HCT116 (cell line): ENCODE results near the gene DMRTC1B. TPM values are rescaled to one million over a fixed set of nuclear protein-coding genes. Genes with fewer than 3 reads are reported as not detected.
"Not testable (repeated sequence)": the region's sequence is repeated elsewhere in the genome, so short reads cannot be mapped to it uniquely, and the experiment has no call there.

Experiments used
- ATAC-seq: fragments of 200-7000 bp; cut with Tn5 transposase; 2 replicates; pipeline ENCODE4 v1.9.1; 2020; ENCODE audit warnings: mild to moderate bottlenecking, moderate library complexity
- BruUV-seq: library from RNA; stranded (reverse); fragments of 400-500 nt; replicated peaks from 2 replicates; lab custom pipeline; 2021; lab: Mats Ljungman, UMichigan
- CTCF ChIA-PET: fragments of 300-600 bp; sonication (Branson Sonifier 250); formaldehyde crosslinking; loops from one replicate; lab custom pipeline; 2021; ENCODE audit warnings: antibody characterized with exemption; lab: Charles Lee
- POLR2A ChIA-PET: fragments of 300-600, 350-600 bp; sonication (Branson Sonifier 250); formaldehyde crosslinking; loops from one replicate; lab custom pipeline; 2021; ENCODE audit warnings: antibody characterized with exemption; lab: Charles Lee
- RAD21 ChIA-PET, 2 experiments: fragments of 300-600 bp; sonication (Branson Sonifier 250); formaldehyde crosslinking; loops; one replicate each; lab custom pipeline; 2023; ENCODE audit warnings: low total read pairs in 2 of 2; ENCODE audit not compliant: uncharacterized antibody in 2 of 2, unreplicated experiment in 2 of 2, low non-redundant PET in 1 of 2; lab: Charles Lee
- DNase-seq: peaks from one replicate; pipeline ENCODE4 v3.0.0-alpha.2; 2010; ENCODE audit warnings: low read depth, low spot score
- H2AFZ ChIP-seq: fragments of 200-600 bp; shearing (Covaris generic), sonication (generic); 2 replicates; pipeline ENCODE4 v1.6.1; 2017; ENCODE audit warnings: low read depth, mixed run types, mixed read lengths, antibody characterized with exemption, low read length; ENCODE audit not compliant: poor library complexity, severe bottlenecking
- H3K27ac ChIP-seq: 2 replicates; pipeline ENCODE4 v1.5.1; 2012; ENCODE audit warnings: low read depth, low read length
- H3K27me3 ChIP-seq: fragments of 200-600 bp; sonication (generic); 2 replicates; pipeline ENCODE4 v1.6.1; 2016; ENCODE audit warnings: mixed run types, low read length, mixed read lengths; ENCODE audit not compliant: insufficient read depth
- H3K36me3 ChIP-seq, 2 experiments: fragments of 200-500 bp in 1 of 2; fragments of 200-600 bp in 1 of 2; sonication (Bioruptor generic) in 1 of 2; sonication (generic) in 1 of 2; 2 replicates each; pipeline versions ENCODE4 v1.5.1 to v1.6.1; 2014 to 2016; ENCODE audit warnings: low read length in 2 of 2, inconsistent platforms in 1 of 2, mixed read lengths in 1 of 2, mixed run types in 1 of 2; ENCODE audit not compliant: insufficient read depth in 2 of 2, control insufficient read depth in 1 of 2
- H3K4me1 ChIP-seq, 2 experiments: fragments of 200-600 bp in 1 of 2; sonication (generic) in 1 of 2; 2 replicates each; pipeline versions ENCODE4 v1.5.1 to v1.6.1; 2012 to 2017; ENCODE audit warnings: low read length in 2 of 2, inconsistent platforms in 1 of 2, mild to moderate bottlenecking in 1 of 2, mixed read lengths in 1 of 2, mixed run types in 1 of 2, moderate library complexity in 1 of 2; ENCODE audit not compliant: insufficient read depth in 2 of 2, control insufficient read depth in 1 of 2
- H3K4me2 ChIP-seq: fragments of 200-600 bp; sonication (generic); 2 replicates; pipeline ENCODE4 v1.6.1; 2017; ENCODE audit warnings: mixed run types, low read length, mixed read lengths
- H3K4me3 ChIP-seq, 2 experiments: fragments of 200-600 bp in 1 of 2; sonication (generic) in 1 of 2; replicated peaks in 1 of 2; 2 replicates each; pipeline ENCODE4 v1.5.1; 2011 to 2016; ENCODE audit warnings: low read length in 2 of 2, control low read depth in 1 of 2, low read depth in 1 of 2, mild to moderate bottlenecking in 1 of 2, mixed read lengths in 1 of 2, mixed run types in 1 of 2
- H3K79me2 ChIP-seq: fragments of 200-600 bp; sonication (generic); 2 replicates; pipeline ENCODE4 v1.6.1; 2017; ENCODE audit warnings: mild to moderate bottlenecking, mixed run types, low read length, moderate library complexity, mixed read lengths; ENCODE audit not compliant: insufficient read depth
- H3K9ac ChIP-seq: fragments of 200-600 bp; sonication (generic); 2 replicates; pipeline ENCODE4 v1.6.1; 2016; ENCODE audit warnings: low read length, mixed read lengths
- H3K9me2 ChIP-seq: fragments of 200-600 bp; sonication (generic), shearing (Covaris generic); 2 replicates; pipeline ENCODE4 v1.6.1; 2017; ENCODE audit warnings: mixed run types, mild to moderate bottlenecking, moderate library complexity; ENCODE audit not compliant: insufficient read depth
- H3K9me3 ChIP-seq, 2 experiments: fragments of 200-500 bp in 1 of 2; fragments of 200-600 bp in 1 of 2; sonication (Bioruptor generic) in 1 of 2; sonication (generic) in 1 of 2; 2 replicates each; pipeline ENCODE4 v1.6.1; 2014 to 2017; ENCODE audit warnings: low read length in 2 of 2, mixed read lengths in 2 of 2, inconsistent platforms in 1 of 2, low read depth in 1 of 2, mild to moderate bottlenecking in 1 of 2, mixed run types in 1 of 2, moderate library complexity in 1 of 2; ENCODE audit not compliant: control insufficient read depth in 1 of 2, insufficient read depth in 1 of 2
- H4K20me1 ChIP-seq: fragments of 200-600 bp; sonication (generic), shearing (Covaris generic); 2 replicates; pipeline ENCODE4 v1.6.1; 2017; ENCODE audit warnings: mixed run types, mild to moderate bottlenecking, moderate library complexity; ENCODE audit not compliant: insufficient read depth
- intact Hi-C: fragments of 100-400 bp; cut with micrococcal nuclease; formaldehyde crosslinking; loops from 2 replicates; pipeline ENCODE4 v1.10.0; 2022
- total RNA-seq: library from RNA; stranded (reverse); gene quantifications from one replicate; pipeline ENCODE4 v1.2.1, GENCODE V29; 2021; ENCODE audit not compliant: unreplicated experiment

Gene DMRTC1B
- total RNA-seq, 1 experiment from 2014 or later = not detected

GRCh38 chrX:72778146-72778545 is 1.5 kb downstream of the DMRTC1B start:
- H3K4me1 ChIP-seq, H3K9me2 ChIP-seq, CTCF ChIA-PET, BruUV-seq, H3K27me3 ChIP-seq, RAD21 ChIA-PET, H4K20me1 ChIP-seq, H3K9ac ChIP-seq, H2AFZ ChIP-seq, H3K4me3 ChIP-seq, H3K4me2 ChIP-seq, H3K36me3 ChIP-seq, H3K79me2 ChIP-seq, H3K9me3 ChIP-seq, H3K27ac ChIP-seq, DNase-seq, POLR2A ChIA-PET, ATAC-seq, intact Hi-C loops: not testable (repeated sequence)

- H3K79me2 ChIP-seq, H3K36me3 ChIP-seq, ATAC-seq, H2AFZ ChIP-seq, H4K20me1 ChIP-seq, H3K27me3 ChIP-seq, H3K9ac ChIP-seq, H3K4me1 ChIP-seq, DNase-seq, intact Hi-C loops, RAD21 ChIA-PET, POLR2A ChIA-PET, H3K9me3 ChIP-seq, H3K9me2 ChIP-seq, H3K27ac ChIP-seq, BruUV-seq, CTCF ChIA-PET, H3K4me2 ChIP-seq, H3K4me3 ChIP-seq: not testable (repeated sequence)
Measured at GRCh38 chrX:72782560-72782959, 5.9 kb downstream of the DMRTC1B start, which contains the start of gene FAM236B. TSS of gene FAM236B (minus strand) at chrX:72782660. CDS start at chrX:72782560, 100 bp downstream.

- H3K79me2 ChIP-seq, ATAC-seq, H4K20me1 ChIP-seq, H3K4me1 ChIP-seq, H3K4me3 ChIP-seq, intact Hi-C loops, BruUV-seq, DNase-seq, H2AFZ ChIP-seq, H3K9me2 ChIP-seq, RAD21 ChIA-PET, POLR2A ChIA-PET, H3K9ac ChIP-seq, H3K36me3 ChIP-seq, H3K27ac ChIP-seq, H3K27me3 ChIP-seq, CTCF ChIA-PET, H3K4me2 ChIP-seq, H3K9me3 ChIP-seq: not testable (repeated sequence)
Measured at GRCh38 chrX:72783365-72783936, 6.8 kb downstream of the DMRTC1B start.

GRCh38 chrX:72783964-72784363 is 7.3 kb downstream of the DMRTC1B start:
- POLR2A ChIA-PET, H3K4me2 ChIP-seq, RAD21 ChIA-PET, H3K9ac ChIP-seq, BruUV-seq, H3K27ac ChIP-seq, CTCF ChIA-PET, H3K79me2 ChIP-seq, H3K9me3 ChIP-seq, H3K36me3 ChIP-seq, H3K4me1 ChIP-seq, DNase-seq, H2AFZ ChIP-seq, H3K4me3 ChIP-seq, H4K20me1 ChIP-seq, H3K9me2 ChIP-seq, intact Hi-C loops, H3K27me3 ChIP-seq: not testable (repeated sequence)
- peak; percentile 69 for ATAC-seq
